HG02981 (cell line): Measurements from ENCODE around the gene UGT1A9.

ENCODE experiments used
- ATAC-seq: cut with Tn5 transposase; IDR thresholded peaks from one replicate; pipeline ENCODE4 v1.9.1; 2021; ENCODE audit warnings: mild to moderate bottlenecking, moderate library complexity; ENCODE audit not compliant: unreplicated experiment

UGT1A9 gene

DNA sequence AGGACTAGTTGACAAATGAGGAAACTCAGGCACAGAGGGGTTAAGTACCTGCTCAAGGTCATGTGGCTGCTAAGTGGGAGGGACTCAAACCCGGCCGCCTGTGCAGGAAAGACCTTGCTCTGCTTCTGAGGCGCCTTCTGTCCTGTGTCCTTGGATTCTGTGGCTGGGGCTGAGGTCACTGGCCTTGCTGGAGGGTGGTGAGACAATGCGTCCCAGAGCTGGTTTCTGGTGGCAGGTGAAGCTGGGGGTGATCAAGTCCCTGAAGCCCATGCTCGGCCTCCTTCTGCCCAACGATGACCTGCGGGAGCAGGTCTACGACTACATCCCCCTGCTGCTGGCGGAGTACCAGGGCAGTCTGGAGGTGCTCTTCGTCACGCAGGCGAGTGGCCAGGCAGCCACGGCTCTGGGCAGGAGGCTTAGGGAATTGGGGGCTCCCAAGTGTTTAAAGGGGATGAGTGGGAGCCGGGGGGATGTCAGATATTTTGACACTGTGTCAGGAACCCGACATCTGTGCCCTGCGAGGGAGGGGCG lies 122.5 kb downstream of the UGT1A9 start:
- no peak for ATAC-seq

GRCh38 chr2:233795735-233796171 lies 124.1 kb downstream of the UGT1A9 start:
- ATAC-seq: no peak

DNA sequence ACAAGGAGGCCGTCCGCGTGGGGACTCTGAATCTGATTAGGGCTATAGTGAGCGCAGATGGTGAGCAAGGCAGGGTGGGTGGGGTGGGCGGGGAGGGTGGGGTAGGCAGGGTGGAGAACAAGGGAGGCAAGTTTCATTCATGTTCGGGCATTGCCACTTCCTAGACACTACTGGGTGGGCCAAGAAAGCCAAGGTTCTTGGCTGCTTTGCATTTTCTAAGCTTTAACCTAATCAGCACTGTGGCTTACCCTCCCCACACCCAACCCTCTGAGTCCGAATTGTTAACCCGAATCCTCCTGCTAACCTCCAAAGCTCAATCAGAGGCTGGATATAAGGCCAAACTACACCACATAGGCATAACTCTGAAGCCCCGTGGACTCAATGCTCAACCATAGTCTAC lies 124.6 kb downstream of the UGT1A9 start:
- ATAC-seq: no peak

- no peak for ATAC-seq
Measured at GRCh38 chr2:233798335-233799086, 126.8 kb downstream of the UGT1A9 start.

GRCh38 chr2:233799087-233799665 lies 127.5 kb downstream of the UGT1A9 start:
- ATAC-seq: no peak

- ATAC-seq: no peak
Measured at GRCh38 chr2:233799716-233800115, 128.0 kb downstream of the UGT1A9 start.

DNA sequence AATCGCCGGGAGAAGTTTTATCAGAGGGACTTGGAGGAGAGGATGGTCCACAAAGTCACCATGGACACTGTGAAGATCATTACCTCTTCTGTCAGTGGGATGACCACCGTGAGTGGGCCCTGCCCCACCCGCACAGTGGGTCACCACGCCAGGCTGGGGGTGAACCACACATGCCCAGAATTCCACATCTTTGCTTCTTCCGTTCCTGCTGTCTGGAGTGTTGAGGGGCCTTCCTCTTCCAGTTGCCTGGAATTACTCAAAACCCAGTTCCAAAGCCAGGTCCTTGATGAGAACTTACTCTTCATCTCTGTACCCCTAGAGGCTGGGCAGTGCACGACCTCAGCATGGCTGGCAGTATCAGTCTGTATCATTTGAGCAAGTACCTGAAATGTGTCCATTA lies 128.5 kb downstream of the UGT1A9 start:
- ATAC-seq: no peak

DNA sequence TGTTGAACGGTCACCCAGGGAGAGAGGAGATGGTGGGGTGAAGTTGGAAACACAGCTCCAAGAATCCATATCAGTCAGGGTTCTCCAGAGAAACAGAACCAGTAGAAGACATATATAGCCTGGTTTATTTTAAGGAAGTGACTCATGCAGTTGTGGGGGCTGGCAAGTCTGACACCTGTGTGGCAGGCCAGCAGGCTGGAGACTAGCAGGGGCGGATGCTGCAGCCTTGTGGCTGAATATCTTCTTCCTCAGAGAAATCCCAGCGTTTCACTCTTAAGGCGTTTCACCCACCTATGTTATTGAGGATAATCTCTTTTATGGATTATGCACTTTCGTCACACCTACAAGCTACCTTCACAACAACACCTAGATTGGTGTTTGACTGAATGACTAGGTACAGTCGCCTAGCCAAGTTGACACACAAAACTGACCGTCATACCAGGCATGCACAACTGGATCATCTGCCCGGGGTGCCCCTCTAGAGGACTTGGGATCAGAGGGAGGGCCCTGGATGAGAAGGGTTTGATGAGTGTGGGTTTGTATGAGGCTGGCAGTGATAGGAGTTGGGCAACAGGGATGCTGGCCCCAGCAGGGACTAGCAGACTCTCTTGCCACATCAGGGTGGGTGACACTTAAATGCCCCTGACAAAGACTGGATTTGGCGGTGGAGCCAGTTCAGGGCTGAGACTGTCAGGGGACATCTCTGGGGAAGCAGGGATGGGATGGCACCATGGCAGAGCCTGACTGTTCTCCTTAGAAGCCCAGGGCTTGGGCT lies 129.8 kb downstream of the UGT1A9 start:
- ATAC-seq: no peak

DNA sequence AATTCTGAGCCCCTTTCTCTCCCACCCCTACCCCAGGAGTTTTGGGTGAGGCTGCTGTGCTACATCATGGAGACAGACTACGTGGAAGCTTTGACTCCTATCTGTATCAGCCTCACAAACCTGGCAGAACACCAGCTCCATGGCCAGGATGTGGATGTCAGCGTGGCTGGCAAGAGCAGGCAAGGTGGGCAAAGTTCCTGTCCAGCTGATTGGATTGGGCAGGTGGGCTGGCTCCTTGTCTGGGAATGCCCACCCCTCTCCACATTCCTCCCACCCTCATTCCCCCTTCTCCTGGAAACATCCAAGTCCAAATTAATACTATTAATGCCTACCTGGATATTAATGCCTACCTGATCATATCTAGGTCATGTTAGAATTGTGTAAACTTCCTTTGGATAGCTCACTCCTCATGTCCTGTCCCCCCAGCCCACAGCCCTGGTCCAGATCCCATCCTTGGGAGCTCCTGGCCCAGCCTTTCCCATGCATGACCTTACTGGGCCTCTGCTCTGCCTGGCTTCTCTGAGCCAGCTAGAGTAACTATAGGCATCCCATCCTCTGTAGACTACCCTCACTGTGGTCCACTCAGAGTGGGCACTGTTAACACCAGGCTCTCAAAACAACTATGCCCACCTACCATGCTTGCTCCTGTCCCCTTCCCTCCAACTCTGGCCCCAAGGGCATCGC lies 130.6 kb downstream of the UGT1A9 start:
- no peak for ATAC-seq

- no peak for ATAC-seq
Measured at GRCh38 chr2:233803292-233803911, 131.7 kb downstream of the UGT1A9 start.

- ATAC-seq: no peak
Measured at GRCh38 chr2:233803994-233804393, 132.3 kb downstream of the UGT1A9 start.

- no peak for ATAC-seq
Measured at GRCh38 chr2:233807215-233807865, 135.6 kb downstream of the UGT1A9 start.

- no peak for ATAC-seq
Measured at GRCh38 chr2:233807966-233808935, 136.6 kb downstream of the UGT1A9 start.

GRCh38 chr2:233810385-233810784 lies 138.7 kb downstream of the UGT1A9 start:
- ATAC-seq: no peak

GRCh38 chr2:233811087-233811486 lies 139.4 kb downstream of the UGT1A9 start:
- ATAC-seq: no peak

DNA sequence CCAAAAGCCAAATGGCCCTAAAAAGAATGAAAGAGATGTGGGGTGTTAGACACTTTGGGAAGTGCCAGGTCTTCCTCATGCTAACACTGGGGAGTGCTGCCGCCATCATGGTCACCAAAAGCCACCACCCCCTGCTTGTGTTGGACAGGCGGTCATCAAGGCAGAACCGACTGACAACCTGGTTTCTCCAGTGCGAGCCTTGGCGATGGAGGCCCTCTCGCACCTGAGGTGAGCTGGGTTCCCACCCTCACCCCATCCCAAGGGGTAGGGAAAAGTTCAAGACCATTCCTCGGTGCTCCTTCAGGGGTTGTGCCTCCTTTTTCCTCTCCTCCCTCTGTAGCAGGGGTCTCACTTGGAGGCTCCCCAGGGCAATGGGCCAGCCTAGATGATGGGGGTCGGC lies 140.0 kb downstream of the UGT1A9 start:
- ATAC-seq: no peak

DNA sequence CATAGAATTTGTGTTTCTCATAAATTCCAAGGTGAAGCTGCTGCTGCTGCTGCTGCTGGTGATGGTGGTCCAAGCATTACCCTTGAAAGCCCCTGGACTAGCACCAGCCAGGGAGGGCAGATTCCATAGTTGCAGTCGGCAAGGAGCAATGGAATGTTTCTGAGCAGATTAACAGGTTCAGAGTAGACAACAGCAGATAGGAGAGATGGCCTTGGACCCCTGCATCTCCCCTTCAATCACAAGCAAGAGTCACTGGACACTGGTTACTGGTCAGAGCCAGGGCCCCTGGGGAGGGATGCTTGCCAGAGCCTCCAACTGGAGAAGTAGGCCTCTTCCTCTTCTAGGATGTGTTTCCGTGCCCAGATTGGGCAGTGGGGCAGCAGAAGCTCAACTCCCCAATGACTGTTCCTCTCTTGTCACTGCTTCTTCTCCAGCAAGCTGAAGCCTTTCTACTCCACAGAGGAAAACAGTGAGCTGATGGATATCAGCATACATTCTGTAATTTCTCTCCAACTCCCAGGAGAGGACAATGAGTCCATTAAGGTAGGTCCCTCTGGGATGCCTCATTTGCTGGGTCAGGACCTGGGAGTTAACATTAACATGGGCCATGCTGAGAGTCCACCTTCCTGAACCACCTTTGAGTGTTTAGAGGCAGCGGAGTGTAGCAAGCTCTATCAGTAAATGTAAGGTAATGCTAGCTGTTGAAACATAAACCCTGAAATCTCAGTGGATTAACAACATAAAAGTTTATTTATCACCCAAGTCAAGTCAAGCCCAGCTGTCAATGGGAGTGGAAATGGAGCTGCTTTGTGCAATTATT lies 141.7 kb downstream of the UGT1A9 start:
- no peak for ATAC-seq
